ENCODE data around the gene ITSN2. TPM values are rescaled to one million over a fixed set of nuclear protein-coding genes. Genes with fewer than 3 reads are reported as not detected.
"Not testable (repeated sequence)": the region's sequence is repeated elsewhere in the genome, so short reads cannot be mapped to it uniquely, and the experiment has no call there.

The ITSN2 gene
- total and polyA plus RNA-seq, 12 donors = 35.1 to 108 (median 59.8) TPM

GRCh38 chr2:24363301-24363700 lies 3.0 kb upstream of the ITSN2 start:
- H3K4me1 ChIP-seq (replicated peaks in 1 of 2) = peaks cover 4 to 21% of the 10 kb centered on the region in 2 donors
- intact Hi-C loops (cut with DNase I) = no loop called here
- H3K36me3 ChIP-seq (replicated peaks in 1 of 2) = no peaks in the 10 kb centered on the region
- no peak overlapping the region for H3K27ac ChIP-seq
- no peaks in the 10 kb centered on the region for H3K9me3 ChIP-seq (replicated peaks in 1 of 3)
- no peak for DNase-seq
- WGBS, 4 donors = 86 to 89% (median 88%) methylated on average over 2 of the region's 2 CpGs
- no peaks in the 10 kb centered on the region for H3K27me3 ChIP-seq
- TF ChIP-seq CTCF (IDR thresholded peaks at IDR 0.05) (no peak), POLR2A (IDR thresholded peaks at IDR 0.05) (no peak)
- no peak overlapping the region for H3K4me3 ChIP-seq

GRCh38 chr2:24362253-24362652 lies 1.9 kb upstream of the ITSN2 start:
- Histone ChIP-seq H3K9me3 (replicated peaks in 1 of 3) (no peaks in the 10 kb centered on the region), H3K4me1 (replicated peaks in 1 of 2) (peaks cover 4 to 25% of the 10 kb centered on the region in 2 donors), H3K4me3 (no peak overlapping the region), H3K27ac (no peak overlapping the region), H3K36me3 (replicated peaks in 1 of 2) (no peaks in the 10 kb centered on the region), H3K27me3 (no peaks in the 10 kb centered on the region)
- intact Hi-C loops (cut with DNase I) = no loop called here
- no peak for DNase-seq
- no peak for TF ChIP-seq POLR2A (IDR thresholded peaks at IDR 0.05)
- TF ChIP-seq CTCF (IDR thresholded peaks at IDR 0.05) = no peak
- 79 to 85% (median 81%) methylated on average over 4 of the region's 4 CpGs for WGBS, 4 donors

- H3K36me3 ChIP-seq (replicated peaks in 1 of 2) = no peaks in the 10 kb centered on the region
- no peaks in the 10 kb centered on the region for H3K27me3 ChIP-seq
- no peaks in the 10 kb centered on the region for H3K9me3 ChIP-seq (replicated peaks in 1 of 3)
- intact Hi-C loops (cut with DNase I) = no loop called here
- TF ChIP-seq CTCF (IDR thresholded peaks at IDR 0.05) (no peak), POLR2A (IDR thresholded peaks at IDR 0.05) (no peak)
- DNase-seq = peak in 1 of 7 donors; percentile 22
- peaks cover 4 to 25% of the 10 kb centered on the region in 2 donors for H3K4me1 ChIP-seq (replicated peaks in 1 of 2)
- peak overlapping the region in 3 of 4 donors; percentile 69 to 94 (median 84) for H3K4me3 ChIP-seq
- H3K27ac ChIP-seq = peak overlapping the region in 4 of 5 donors; percentile 95 to 97 (median 96)
- 89 to 97% (median 91%) methylated on average over 14 to 15 of the region's 15 CpGs for WGBS, 4 donors
Measured at GRCh38 chr2:24360963-24361330, 611 bp upstream of the ITSN2 start.

GRCh38 chr2:24359129-24360049 lies 947 bp downstream of the ITSN2 start:
- H3K27me3 ChIP-seq = no peaks in the 10 kb centered on the region
- DNase-seq = peak; percentile 53 to 81 (median 73)
- H3K4me1 ChIP-seq (replicated peaks in 1 of 2) = peaks cover 4 to 26% of the 10 kb centered on the region in 2 donors
- no peaks in the 10 kb centered on the region for H3K36me3 ChIP-seq (replicated peaks in 1 of 2)
- WGBS, 4 donors = 8 to 14% (median 10%) methylated on average over 30 to 46 of the region's 46 CpGs
- peak overlapping the region; percentile 95 to 98 (median 97) for H3K27ac ChIP-seq
- no peaks in the 10 kb centered on the region for H3K9me3 ChIP-seq (replicated peaks in 1 of 3)
- H3K4me3 ChIP-seq = peak overlapping the region; percentile 69 to 99 (median 89)
- TF ChIP-seq CTCF (IDR thresholded peaks at IDR 0.05) = no peak
- peak; percentile 10 to 41 for TF ChIP-seq POLR2A (IDR thresholded peaks at IDR 0.05)
- intact Hi-C loops (cut with DNase I) = no loop called here

- H3K27me3 ChIP-seq; DNase-seq; H3K27ac ChIP-seq; intact Hi-C loops (cut with DNase I); H3K36me3 ChIP-seq (replicated peaks in 1 of 2); H3K4me3 ChIP-seq; H3K9me3 ChIP-seq (replicated peaks in 1 of 3): not testable (repeated sequence)
- 93 to 98% (median 97%) methylated on average over 12 of the region's 12 CpGs for WGBS, 4 donors
- H3K4me1 ChIP-seq (replicated peaks in 1 of 2) = peaks cover 4 to 38% of the 10 kb centered on the region in 2 donors
Measured at GRCh38 chr2:24357767-24358166, 2.6 kb downstream of the ITSN2 start.

DNA sequence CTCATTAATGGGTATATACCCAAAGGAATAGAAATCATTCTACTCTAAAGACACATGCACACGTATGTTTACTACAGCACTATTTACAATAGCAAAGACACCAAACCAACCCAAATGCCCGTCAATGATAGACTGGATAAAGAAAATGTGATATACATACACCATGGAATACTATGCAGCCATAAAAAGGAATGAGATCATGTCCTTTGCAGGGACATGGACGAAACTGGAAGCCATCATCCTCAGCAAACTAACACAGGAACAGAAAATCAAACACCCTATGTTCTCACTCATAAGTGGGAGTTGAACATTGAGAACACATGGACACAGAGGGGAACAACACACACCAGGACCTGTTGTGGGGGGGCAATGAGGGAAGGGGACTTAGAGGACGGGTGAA lies 3.2 kb downstream of the ITSN2 start:
- H3K27ac ChIP-seq; H3K9me3 ChIP-seq (replicated peaks in 1 of 3); DNase-seq; H3K4me3 ChIP-seq; H3K27me3 ChIP-seq; intact Hi-C loops (cut with DNase I); H3K36me3 ChIP-seq (replicated peaks in 1 of 2): not testable (repeated sequence)
- peaks cover 5 to 44% of the 10 kb centered on the region in 2 donors for H3K4me1 ChIP-seq (replicated peaks in 1 of 2)
- 94 to 100% (median 96%) methylated on average over 4 of the region's 4 CpGs for WGBS, 4 donors
